Measurements from ENCODE around the gene TROAP.
A peak's percentile ranks its signal among the peaks of the same experiment; 100 is the strongest.

Gene TROAP

DNA sequence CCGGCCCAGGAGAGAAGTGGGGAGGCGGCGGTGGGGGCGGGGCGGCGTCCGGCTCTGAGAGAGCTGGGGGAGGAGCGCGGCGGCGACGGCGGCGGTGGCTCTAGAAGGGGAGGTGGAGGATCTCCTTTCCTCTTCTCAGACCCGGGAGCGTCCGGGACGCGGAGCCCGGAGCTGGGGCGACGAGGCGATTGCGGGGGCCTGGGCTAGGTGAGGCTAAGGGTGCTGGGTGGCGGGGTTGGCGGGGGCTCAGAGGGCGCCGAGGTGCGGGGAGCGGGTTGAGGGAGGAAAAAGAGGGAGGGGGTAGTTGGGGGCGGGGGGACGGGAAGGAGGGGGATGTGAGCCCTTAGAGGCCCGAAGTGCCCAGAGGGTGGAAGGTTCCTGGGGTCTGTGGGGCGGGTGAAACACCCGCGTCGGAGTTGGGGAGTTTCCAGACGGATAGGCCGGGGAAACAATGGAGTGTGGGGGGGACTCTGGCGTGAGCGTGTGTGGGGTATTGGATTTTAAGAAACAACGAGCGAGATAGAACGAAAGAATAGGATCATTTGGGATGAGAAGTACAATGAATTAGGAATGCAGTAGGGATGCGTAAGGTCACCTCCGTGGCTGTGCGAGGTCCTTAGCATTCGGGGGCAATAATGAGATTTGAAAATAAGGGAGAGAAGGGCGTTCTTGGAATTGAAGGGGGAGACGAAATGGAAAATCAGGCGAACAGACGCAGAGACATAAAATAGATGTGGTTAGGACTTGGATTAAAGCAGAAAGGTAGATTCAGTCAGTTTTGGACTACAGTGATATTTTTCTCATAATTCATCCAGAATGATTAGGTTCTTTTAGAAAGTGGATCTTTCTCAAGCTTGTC is 44.6 kb downstream of the TROAP start, which contains the start of gene SPATS2:
TSS of gene SPATS2 (plus strand) at position 82 of the 859 bp plus-strand sequence. CDS start 93,551 bp downstream, outside the sequence.
- Histone ChIP-seq H3K9me3 (no peaks in the 10 kb centered on the region), H3K36me3 (peaks cover 2% of the 10 kb centered on the region; the same call in 1 of the 2 replicates), H3K4me3 (ENCODE audit: low read depth, low read length) (peak within 1 kb of the TSS; percentile 96), H3K27me3 (no peaks in the 10 kb centered on the region), H3K4me1 (no peaks in the 10 kb centered on the region; the same call in none of the 2 replicates)
- TF ChIP-seq, protein P1, sequence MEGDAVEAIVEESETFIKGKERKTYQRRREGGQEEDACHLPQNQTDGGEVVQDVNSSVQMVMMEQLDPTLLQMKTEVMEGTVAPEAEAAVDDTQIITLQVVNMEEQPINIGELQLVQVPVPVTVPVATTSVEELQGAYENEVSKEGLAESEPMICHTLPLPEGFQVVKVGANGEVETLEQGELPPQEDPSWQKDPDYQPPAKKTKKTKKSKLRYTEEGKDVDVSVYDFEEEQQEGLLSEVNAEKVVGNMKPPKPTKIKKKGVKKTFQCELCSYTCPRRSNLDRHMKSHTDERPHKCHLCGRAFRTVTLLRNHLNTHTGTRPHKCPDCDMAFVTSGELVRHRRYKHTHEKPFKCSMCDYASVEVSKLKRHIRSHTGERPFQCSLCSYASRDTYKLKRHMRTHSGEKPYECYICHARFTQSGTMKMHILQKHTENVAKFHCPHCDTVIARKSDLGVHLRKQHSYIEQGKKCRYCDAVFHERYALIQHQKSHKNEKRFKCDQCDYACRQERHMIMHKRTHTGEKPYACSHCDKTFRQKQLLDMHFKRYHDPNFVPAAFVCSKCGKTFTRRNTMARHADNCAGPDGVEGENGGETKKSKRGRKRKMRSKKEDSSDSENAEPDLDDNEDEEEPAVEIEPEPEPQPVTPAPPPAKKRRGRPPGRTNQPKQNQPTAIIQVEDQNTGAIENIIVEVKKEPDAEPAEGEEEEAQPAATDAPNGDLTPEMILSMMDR (IDR thresholded peaks at IDR 0.05; ENCODE audit: low read depth, low read length) = no peak
- peak; percentile 100 for DNase-seq

DNA sequence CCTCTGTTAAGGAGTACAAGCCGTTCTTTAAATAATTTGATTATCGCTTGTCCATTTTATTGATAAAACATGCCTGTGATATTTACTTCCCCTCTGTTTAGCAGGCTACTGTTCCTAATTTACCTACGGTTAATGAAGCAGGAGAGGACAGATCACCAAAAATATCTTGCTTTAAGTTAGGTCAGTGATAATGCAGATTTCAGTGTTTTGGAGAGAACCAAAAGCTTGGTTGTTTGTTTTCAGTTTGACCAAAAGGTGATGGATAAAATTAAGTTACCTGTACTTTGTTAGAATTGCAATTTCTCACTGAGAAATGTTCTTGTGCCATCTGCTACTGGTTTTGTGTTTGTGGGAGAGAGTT is 45.2 kb downstream of the TROAP start:
- Histone ChIP-seq H3K9me3 (no peaks in the 10 kb centered on the region), H3K36me3 (peaks cover 8% of the 10 kb centered on the region), H3K4me1 (no peaks in the 10 kb centered on the region; the same call in none of the 2 replicates), H3K4me3 (ENCODE audit: low read depth, low read length) (peak overlapping the region; percentile 96), H3K27me3 (no peaks in the 10 kb centered on the region)
- DNase-seq = no peak
- TF ChIP-seq, protein P1 (IDR thresholded peaks at IDR 0.05; ENCODE audit: low read depth, low read length) = no peak

DNA sequence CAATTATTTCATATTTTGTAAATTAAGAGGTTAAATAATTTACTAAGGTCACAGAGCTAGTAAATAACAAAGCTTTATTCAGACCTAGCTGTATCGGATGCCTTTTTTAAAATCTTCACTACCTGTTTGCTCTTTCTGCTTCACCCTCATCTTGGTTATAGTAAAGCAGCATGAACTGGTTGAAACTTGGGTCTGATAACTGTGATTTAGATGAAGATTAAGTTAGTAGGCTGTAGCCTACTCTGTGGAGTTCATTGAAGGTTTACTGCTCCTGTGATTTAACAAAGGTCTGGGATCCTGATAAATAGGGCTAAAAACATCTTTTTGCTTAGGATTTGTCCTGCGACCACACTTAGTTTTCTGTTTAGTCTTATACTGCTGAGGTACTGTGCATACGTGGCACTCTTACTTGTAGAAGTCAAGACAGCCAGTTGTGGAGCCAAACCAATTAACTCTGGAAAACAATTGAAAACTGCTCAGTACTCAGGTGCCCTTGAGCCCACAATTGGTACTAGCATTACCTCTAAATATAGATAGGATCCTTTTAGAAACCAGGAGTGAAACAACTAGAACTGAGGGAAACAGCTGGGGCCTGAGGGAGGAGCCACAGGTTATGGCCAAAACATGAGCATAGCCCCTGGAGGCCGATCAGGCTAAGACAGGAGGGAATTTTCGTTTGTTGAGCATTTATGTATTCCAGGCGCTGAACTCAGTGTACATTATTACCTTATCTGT is 46.5 kb downstream of the TROAP start:
- TF ChIP-seq, protein P1 (IDR thresholded peaks at IDR 0.05; ENCODE audit: low read depth, low read length) = peak; percentile 57
- H3K9me3 ChIP-seq = no peaks in the 10 kb centered on the region
- peaks cover 10% of the 10 kb centered on the region for H3K36me3 ChIP-seq
- no peaks in the 10 kb centered on the region; the same call in none of the 2 replicates for H3K4me1 ChIP-seq
- DNase-seq = peak; percentile 45
- H3K27me3 ChIP-seq = no peaks in the 10 kb centered on the region
- H3K4me3 ChIP-seq (ENCODE audit: low read depth, low read length) = no peak overlapping the region

DNA sequence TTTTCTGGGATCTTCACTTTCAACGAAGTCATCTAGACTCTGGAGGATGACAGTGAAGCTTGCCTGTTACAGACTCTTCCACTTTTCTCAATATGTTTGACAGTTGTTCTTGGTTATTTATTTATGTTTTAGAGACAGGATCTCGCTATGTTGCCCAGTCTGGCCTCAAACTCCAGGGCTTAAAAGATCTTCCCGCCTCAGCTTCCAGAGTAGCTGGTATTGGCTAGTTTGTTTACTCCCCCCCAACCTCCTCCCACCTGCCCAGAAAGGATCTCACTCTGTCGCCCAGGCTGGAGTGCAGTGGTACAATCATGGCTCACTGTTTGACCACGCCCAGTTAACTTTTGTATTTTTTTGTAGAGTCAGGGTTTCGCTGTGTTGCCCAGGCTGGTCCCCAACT is 47.5 kb downstream of the TROAP start:
- Histone ChIP-seq H3K36me3 (peaks cover 10% of the 10 kb centered on the region), H3K4me3 (ENCODE audit: low read depth, low read length) (no peak overlapping the region), H3K9me3 (no peaks in the 10 kb centered on the region), H3K27me3 (no peaks in the 10 kb centered on the region), H3K4me1 (no peaks in the 10 kb centered on the region; the same call in none of the 2 replicates)
- no peak for DNase-seq
- TF ChIP-seq, protein P1 (IDR thresholded peaks at IDR 0.05; ENCODE audit: low read depth, low read length) = no peak

DNA sequence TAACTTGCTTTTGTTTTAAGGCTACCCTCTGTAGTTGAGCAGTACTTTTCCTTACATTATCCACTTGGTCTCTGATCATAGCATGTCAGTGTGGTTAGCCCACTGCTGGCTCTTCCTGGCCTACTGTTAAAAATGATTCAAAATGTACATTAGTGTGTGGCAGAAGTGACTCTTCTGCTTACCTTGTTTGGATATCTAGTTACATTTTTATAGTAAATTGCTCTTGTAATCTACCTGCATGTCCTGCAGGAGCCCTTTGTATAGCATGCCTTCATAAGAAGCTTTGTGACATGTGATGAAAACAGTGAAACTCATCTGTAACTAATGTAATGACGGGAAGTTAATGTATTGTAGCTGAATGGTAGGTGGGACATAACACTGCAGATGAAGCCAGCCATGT is 52.4 kb downstream of the TROAP start:
- peaks cover 10% of the 10 kb centered on the region for H3K36me3 ChIP-seq
- H3K4me1 ChIP-seq = no peaks in the 10 kb centered on the region
- no peaks in the 10 kb centered on the region for H3K9me3 ChIP-seq
- H3K4me3 ChIP-seq (ENCODE audit: low read depth, low read length) = no peak overlapping the region
- H3K27me3 ChIP-seq = no peaks in the 10 kb centered on the region
- TF ChIP-seq, protein P1 (IDR thresholded peaks at IDR 0.05; ENCODE audit: low read depth, low read length) = no peak
- DNase-seq = no peak
